Measurements from ENCODE around the gene SOX6. TPM values are rescaled to one million over a fixed set of nuclear protein-coding genes. Genes with fewer than 3 reads are reported as not detected.

SOX6 gene
- total RNA-seq, 1 experiment from 2014 or later, result 5.1 TPM

GRCh38 chr11:15985127-15985859 lies 371.1 kb downstream of the SOX6 start:
- Histone ChIP-seq H3K4me2 (no peak overlapping the region), H3K36me3 (ENCODE audit: low read depth) (no peaks in the 10 kb centered on the region), H3F3A (ENCODE audit: insufficient read depth, low read depth) (no peaks in the 10 kb centered on the region), H3K4me3 (no peak overlapping the region), H3K79me2 (ENCODE audit: low read depth) (no peaks in the 10 kb centered on the region), H3K27ac (no peak overlapping the region), H2AFZ (no peak overlapping the region), H3K27me3 (ENCODE audit: insufficient read depth, low read depth) (no peaks in the 10 kb centered on the region), H4K20me1 (ENCODE audit: insufficient read depth) (no peaks in the 10 kb centered on the region), H3K9me3 (ENCODE audit: insufficient read depth, low read depth) (no peaks in the 10 kb centered on the region), H3K9me2 (ENCODE audit: insufficient read depth) (no peaks in the 10 kb centered on the region), H3K4me1 (replicated peaks; ENCODE audit: insufficient read depth) (no peaks in the 10 kb centered on the region)
- intact Hi-C loops (cut with micrococcal nuclease; ENCODE audit: unreplicated experiment), result no loop called here
- TF ChIP-seq CTCF (conservative IDR thresholded peaks at IDR 0.05) (no peak), EZH2 (IDR thresholded peaks at IDR 0.05; ENCODE audit: low read depth) (no peak)
- DNase-seq, result no peak
- CTCF ChIA-PET, result no interaction called here
- POLR2A ChIA-PET (ENCODE audit: unreplicated experiment), result no interaction called here
- BruUV-seq (replicated peaks), result no TSS peak

- POLR2A ChIA-PET (ENCODE audit: unreplicated experiment), result no interaction called here
- H3K4me2 ChIP-seq, result no peak overlapping the region
- H4K20me1 ChIP-seq (ENCODE audit: insufficient read depth), result no peaks in the 10 kb centered on the region
- BruUV-seq (replicated peaks), result no TSS peak
- TF ChIP-seq EZH2 (IDR thresholded peaks at IDR 0.05; ENCODE audit: low read depth) (no peak), CTCF (conservative IDR thresholded peaks at IDR 0.05) (no peak)
- H3K9me3 ChIP-seq (ENCODE audit: insufficient read depth, low read depth), result no peaks in the 10 kb centered on the region
- H3K9me2 ChIP-seq (ENCODE audit: insufficient read depth), result no peaks in the 10 kb centered on the region
- no peak overlapping the region for H3K27ac ChIP-seq
- H3K27me3 ChIP-seq (ENCODE audit: insufficient read depth, low read depth), result no peaks in the 10 kb centered on the region
- no peak for DNase-seq
- H3F3A ChIP-seq (ENCODE audit: insufficient read depth, low read depth), result no peaks in the 10 kb centered on the region
- no peaks in the 10 kb centered on the region for H3K4me1 ChIP-seq (replicated peaks; ENCODE audit: insufficient read depth)
- H2AFZ ChIP-seq, result no peak overlapping the region
- CTCF ChIA-PET, result no interaction called here
- H3K36me3 ChIP-seq (ENCODE audit: low read depth), result no peaks in the 10 kb centered on the region
- no peak overlapping the region for H3K4me3 ChIP-seq
- intact Hi-C loops (cut with micrococcal nuclease; ENCODE audit: unreplicated experiment), result no loop called here
- H3K79me2 ChIP-seq (ENCODE audit: low read depth), result no peaks in the 10 kb centered on the region
Measured at GRCh38 chr11:15981292-15981691, 375.1 kb downstream of the SOX6 start.

- Histone ChIP-seq H3K27me3 (ENCODE audit: insufficient read depth, low read depth) (no peaks in the 10 kb centered on the region), H3K9me2 (ENCODE audit: insufficient read depth) (no peaks in the 10 kb centered on the region), H3K9me3 (ENCODE audit: insufficient read depth, low read depth) (no peaks in the 10 kb centered on the region), H4K20me1 (ENCODE audit: insufficient read depth) (no peaks in the 10 kb centered on the region), H3K4me1 (replicated peaks; ENCODE audit: insufficient read depth) (no peaks in the 10 kb centered on the region), H3K4me3 (no peak overlapping the region), H2AFZ (no peak overlapping the region), H3F3A (ENCODE audit: insufficient read depth, low read depth) (no peaks in the 10 kb centered on the region), H3K36me3 (ENCODE audit: low read depth) (no peaks in the 10 kb centered on the region), H3K4me2 (no peak overlapping the region), H3K79me2 (ENCODE audit: low read depth) (no peaks in the 10 kb centered on the region), H3K27ac (no peak overlapping the region)
- CTCF ChIA-PET, result no interaction called here
- TF ChIP-seq CTCF (conservative IDR thresholded peaks at IDR 0.05), result no peak
- no peak for TF ChIP-seq EZH2 (IDR thresholded peaks at IDR 0.05; ENCODE audit: low read depth)
- POLR2A ChIA-PET (ENCODE audit: unreplicated experiment), result no interaction called here
- DNase-seq, result no peak
- intact Hi-C loops (cut with micrococcal nuclease; ENCODE audit: unreplicated experiment), result no loop called here
- BruUV-seq (replicated peaks), result no TSS peak
Measured at GRCh38 chr11:15977116-15977515, 379.2 kb downstream of the SOX6 start.
